Measurements from ENCODE around the gene SLX9.

SLX9 gene

DNA sequence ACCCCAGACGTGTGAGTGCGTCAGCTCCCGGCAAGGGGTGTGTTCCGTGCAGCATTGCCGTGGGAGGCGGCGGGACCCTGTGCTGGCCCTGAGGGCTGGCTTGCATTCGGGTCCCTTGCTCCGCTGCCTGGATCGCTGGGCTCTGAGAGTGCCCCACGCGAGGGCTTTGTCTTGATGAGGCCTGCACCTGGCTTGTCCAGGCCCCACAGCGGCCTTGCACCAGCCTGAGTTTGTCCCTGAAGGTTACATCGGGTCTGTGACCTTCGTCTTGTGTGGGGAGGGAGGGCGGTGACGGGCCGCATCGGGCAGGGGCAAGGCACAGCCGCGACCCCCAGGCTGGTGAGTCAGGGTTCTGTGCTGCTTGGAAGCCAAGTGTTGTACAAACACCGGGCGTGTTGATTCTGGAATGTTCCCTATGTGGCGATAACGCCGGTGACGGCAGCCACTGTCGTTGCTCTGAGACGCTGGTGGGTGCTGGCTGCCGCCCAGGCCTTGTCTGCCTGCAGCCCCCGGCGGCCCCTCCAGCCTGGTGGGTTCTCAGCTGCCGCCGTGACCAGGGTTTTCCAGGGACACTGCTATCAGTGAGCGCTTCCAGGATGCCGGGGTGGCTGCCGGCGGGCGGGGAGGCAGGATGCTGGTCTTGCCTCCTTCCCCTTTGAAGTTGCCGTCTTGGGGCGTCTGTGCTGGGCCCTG is 42.9 kb downstream of the SLX9 start:
- no peak overlapping the region for H3K4me3 ChIP-seq (ENCODE audit: low read length)
- no peaks in the 10 kb centered on the region for H3K9me3 ChIP-seq (replicated peaks; ENCODE audit: low read length)
- H3K9ac ChIP-seq (ENCODE audit: low read depth, low read length): peak overlapping the region; percentile 81
- H3K4me2 ChIP-seq (ENCODE audit: low read length): peak overlapping the region; percentile 21
- H3K36me3 ChIP-seq (ENCODE audit: insufficient read depth, low read length): peaks cover 4% of the 10 kb centered on the region
- H3K4me1 ChIP-seq (ENCODE audit: control insufficient read depth, insufficient read depth, low read length): peaks cover 27% of the 10 kb centered on the region
- H3K27me3 ChIP-seq (ENCODE audit: control insufficient read depth, insufficient read depth, low read length): no peaks in the 10 kb centered on the region

GRCh38 chr21:44983421-44984206 is 43.8 kb downstream of the SLX9 start:
- Histone ChIP-seq H3K4me2 (ENCODE audit: low read length) (no peak overlapping the region), H3K36me3 (ENCODE audit: insufficient read depth, low read length) (peaks cover 4% of the 10 kb centered on the region), H3K4me1 (ENCODE audit: control insufficient read depth, insufficient read depth, low read length) (peaks cover 27% of the 10 kb centered on the region), H3K27me3 (ENCODE audit: control insufficient read depth, insufficient read depth, low read length) (no peaks in the 10 kb centered on the region), H3K4me3 (ENCODE audit: low read length) (no peak overlapping the region), H3K9me3 (replicated peaks; ENCODE audit: low read length) (no peaks in the 10 kb centered on the region), H3K9ac (ENCODE audit: low read depth, low read length) (peak overlapping the region; percentile 81)

GRCh38 chr21:44984428-44984791 is 44.6 kb downstream of the SLX9 start:
- no peak overlapping the region for H3K4me2 ChIP-seq (ENCODE audit: low read length)
- peak overlapping the region; percentile 10 for H3K9ac ChIP-seq (ENCODE audit: low read depth, low read length)
- peaks cover 2% of the 10 kb centered on the region for H3K36me3 ChIP-seq (ENCODE audit: insufficient read depth, low read length)
- no peak overlapping the region for H3K4me3 ChIP-seq (ENCODE audit: low read length)
- no peaks in the 10 kb centered on the region for H3K9me3 ChIP-seq (replicated peaks; ENCODE audit: low read length)
- H3K27me3 ChIP-seq (ENCODE audit: control insufficient read depth, insufficient read depth, low read length): no peaks in the 10 kb centered on the region
- peaks cover 27% of the 10 kb centered on the region for H3K4me1 ChIP-seq (ENCODE audit: control insufficient read depth, insufficient read depth, low read length)

DNA sequence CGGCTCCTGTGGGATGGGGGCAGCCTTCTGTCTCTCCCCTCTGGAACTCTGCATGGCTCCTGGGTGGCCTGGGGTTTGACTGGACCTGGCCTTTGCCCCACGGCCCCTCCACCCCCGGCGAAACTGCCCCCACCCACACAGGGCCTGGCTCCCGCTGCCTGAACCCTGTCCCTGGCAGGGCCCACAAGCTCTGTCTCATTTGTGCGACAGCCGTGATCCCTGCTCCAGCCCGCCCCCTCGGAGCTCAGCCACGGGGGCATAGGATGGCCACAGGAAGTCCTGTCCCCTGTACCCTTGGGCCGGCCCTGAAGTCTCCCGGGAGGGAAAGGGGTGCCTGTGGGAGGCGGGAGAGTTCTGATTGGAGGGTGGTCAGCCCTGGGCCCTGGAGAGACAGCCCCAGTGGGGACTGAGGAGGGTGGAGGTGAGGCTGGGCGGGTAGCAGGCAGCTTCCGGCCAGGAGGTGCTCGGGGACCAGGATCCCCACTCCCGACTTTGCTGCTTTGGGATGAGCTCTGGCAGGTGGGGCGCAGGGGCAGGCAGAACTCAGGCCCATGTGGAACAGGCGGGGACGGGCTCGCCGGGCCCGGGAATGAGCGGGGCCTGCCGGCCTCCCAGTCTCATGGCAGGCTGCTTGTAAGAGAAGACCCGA is 45.1 kb downstream of the SLX9 start:
- Histone ChIP-seq H3K4me1 (ENCODE audit: control insufficient read depth, insufficient read depth, low read length) (peaks cover 27% of the 10 kb centered on the region), H3K36me3 (ENCODE audit: insufficient read depth, low read length) (no peaks in the 10 kb centered on the region), H3K4me2 (ENCODE audit: low read length) (no peak overlapping the region), H3K9ac (ENCODE audit: low read depth, low read length) (peak overlapping the region; percentile 10), H3K9me3 (replicated peaks; ENCODE audit: low read length) (no peaks in the 10 kb centered on the region), H3K27me3 (ENCODE audit: control insufficient read depth, insufficient read depth, low read length) (no peaks in the 10 kb centered on the region), H3K4me3 (ENCODE audit: low read length) (no peak overlapping the region)

- H3K27me3 ChIP-seq (ENCODE audit: control insufficient read depth, insufficient read depth, low read length): no peaks in the 10 kb centered on the region
- peaks cover 27% of the 10 kb centered on the region for H3K4me1 ChIP-seq (ENCODE audit: control insufficient read depth, insufficient read depth, low read length)
- H3K9ac ChIP-seq (ENCODE audit: low read depth, low read length): peak overlapping the region; percentile 10
- H3K4me2 ChIP-seq (ENCODE audit: low read length): no peak overlapping the region
- H3K9me3 ChIP-seq (replicated peaks; ENCODE audit: low read length): no peaks in the 10 kb centered on the region
- H3K36me3 ChIP-seq (ENCODE audit: insufficient read depth, low read length): no peaks in the 10 kb centered on the region
- no peak overlapping the region for H3K4me3 ChIP-seq (ENCODE audit: low read length)
These were observed 45.9 kb downstream of the SLX9 start for GRCh38 chr21:44985441-44986401.

DNA sequence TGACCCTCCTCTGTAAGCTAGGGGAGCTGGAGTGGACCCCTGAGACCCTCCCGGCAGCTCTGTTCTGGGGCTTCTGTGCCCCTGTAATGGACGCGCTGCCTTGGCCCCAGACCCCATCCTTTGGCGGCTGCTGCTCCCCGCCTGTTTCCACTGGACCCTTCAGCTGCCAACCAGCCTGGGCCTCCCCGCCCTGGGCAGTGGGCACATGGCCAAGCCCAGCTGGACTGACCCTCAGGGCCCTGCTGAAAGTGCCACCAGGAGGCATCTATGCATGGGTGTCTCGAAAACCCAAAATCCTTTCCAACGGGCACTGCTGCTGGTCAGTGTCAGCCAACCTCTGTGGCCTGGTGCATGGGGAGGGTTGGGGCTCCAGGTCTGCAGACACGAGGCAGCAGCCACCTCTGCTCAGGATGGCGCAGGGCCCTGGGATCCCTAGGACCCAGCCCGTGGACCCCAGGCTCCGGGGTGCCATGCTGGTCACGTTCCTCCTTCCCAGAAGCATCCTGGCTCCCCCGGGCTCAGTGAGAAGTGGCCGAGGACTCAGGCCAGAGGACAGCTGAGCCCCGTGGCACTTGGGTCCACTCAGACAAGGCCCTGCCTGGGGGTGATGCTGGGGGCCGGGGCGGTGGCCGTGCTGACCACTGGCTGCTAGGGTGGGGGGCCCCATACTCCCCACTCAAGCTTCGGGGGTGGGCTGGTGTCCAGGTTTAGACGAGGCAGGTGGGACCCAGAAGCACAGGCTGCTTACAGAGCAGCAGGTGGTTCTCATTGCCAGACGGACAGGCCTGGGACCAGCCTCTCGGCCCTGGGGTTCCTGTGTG is 46.9 kb downstream of the SLX9 start:
- Histone ChIP-seq H3K4me2 (ENCODE audit: low read length) (no peak overlapping the region), H3K9ac (ENCODE audit: low read depth, low read length) (no peak overlapping the region), H3K9me3 (replicated peaks; ENCODE audit: low read length) (no peaks in the 10 kb centered on the region), H3K4me1 (ENCODE audit: control insufficient read depth, insufficient read depth, low read length) (peaks cover 27% of the 10 kb centered on the region), H3K36me3 (ENCODE audit: insufficient read depth, low read length) (no peaks in the 10 kb centered on the region), H3K4me3 (ENCODE audit: low read length) (no peak overlapping the region), H3K27me3 (ENCODE audit: control insufficient read depth, insufficient read depth, low read length) (no peaks in the 10 kb centered on the region)

DNA sequence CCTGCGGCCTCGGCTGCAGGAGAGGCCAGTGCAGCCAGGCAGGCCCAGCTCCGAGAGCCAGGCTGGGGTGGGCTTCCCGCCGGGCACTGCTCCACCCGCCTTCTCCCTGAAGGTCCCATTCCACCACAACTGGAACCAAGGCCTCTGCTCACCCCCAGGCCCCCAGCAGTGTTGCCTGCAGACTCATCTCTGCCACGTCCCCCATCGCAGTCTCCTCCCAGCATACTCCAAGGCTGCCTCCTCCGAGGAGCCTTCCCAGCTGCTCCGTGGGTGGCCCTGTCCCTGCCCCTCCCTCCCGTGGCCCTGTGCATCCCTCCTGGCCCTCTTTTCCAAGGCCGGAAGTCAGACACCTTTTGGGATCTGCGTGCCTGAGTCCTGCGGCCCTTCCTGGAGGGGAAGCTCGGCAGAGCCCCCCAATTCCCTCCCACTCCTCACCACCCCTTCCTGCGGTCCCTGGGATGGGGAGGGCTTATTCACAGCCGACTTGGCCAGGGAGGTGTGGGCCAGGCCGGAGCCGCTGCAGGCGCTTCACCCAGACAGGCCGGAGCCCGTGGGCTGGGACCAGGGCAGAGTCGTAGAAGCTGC is 47.6 kb downstream of the SLX9 start:
- Histone ChIP-seq H3K36me3 (ENCODE audit: insufficient read depth, low read length) (no peaks in the 10 kb centered on the region), H3K9ac (ENCODE audit: low read depth, low read length) (no peak overlapping the region), H3K4me1 (ENCODE audit: control insufficient read depth, insufficient read depth, low read length) (peaks cover 31% of the 10 kb centered on the region), H3K27me3 (ENCODE audit: control insufficient read depth, insufficient read depth, low read length) (no peaks in the 10 kb centered on the region), H3K4me2 (ENCODE audit: low read length) (no peak overlapping the region), H3K4me3 (ENCODE audit: low read length) (no peak overlapping the region), H3K9me3 (replicated peaks; ENCODE audit: low read length) (no peaks in the 10 kb centered on the region)

- no peak overlapping the region for H3K4me2 ChIP-seq (ENCODE audit: low read length)
- no peak overlapping the region for H3K9ac ChIP-seq (ENCODE audit: low read depth, low read length)
- no peak overlapping the region for H3K4me3 ChIP-seq (ENCODE audit: low read length)
- H3K36me3 ChIP-seq (ENCODE audit: insufficient read depth, low read length): no peaks in the 10 kb centered on the region
- H3K4me1 ChIP-seq (ENCODE audit: control insufficient read depth, insufficient read depth, low read length): peaks cover 24% of the 10 kb centered on the region
- no peaks in the 10 kb centered on the region for H3K9me3 ChIP-seq (replicated peaks; ENCODE audit: low read length)
- H3K27me3 ChIP-seq (ENCODE audit: control insufficient read depth, insufficient read depth, low read length): no peaks in the 10 kb centered on the region
These were observed 48.2 kb downstream of the SLX9 start for GRCh38 chr21:44987886-44988606.

- H3K4me1 ChIP-seq (ENCODE audit: control insufficient read depth, insufficient read depth, low read length): peaks cover 19% of the 10 kb centered on the region
- no peaks in the 10 kb centered on the region for H3K9me3 ChIP-seq (replicated peaks; ENCODE audit: low read length)
- no peaks in the 10 kb centered on the region for H3K27me3 ChIP-seq (ENCODE audit: control insufficient read depth, insufficient read depth, low read length)
- no peaks in the 10 kb centered on the region for H3K36me3 ChIP-seq (ENCODE audit: insufficient read depth, low read length)
- no peak overlapping the region for H3K9ac ChIP-seq (ENCODE audit: low read depth, low read length)
- H3K4me2 ChIP-seq (ENCODE audit: low read length): no peak overlapping the region
- H3K4me3 ChIP-seq (ENCODE audit: low read length): no peak overlapping the region
These were observed 49.0 kb downstream of the SLX9 start for GRCh38 chr21:44988607-44989536.
